Colonic mucosa (tissue), 4 donors: Measurements from ENCODE around the gene TOMM40L. TPM values are rescaled to one million over a fixed set of nuclear protein-coding genes. Genes with fewer than 3 reads are reported as not detected.

ENCODE experiments used
- DNase-seq: peaks from one replicate; pipeline ENCODE4 v3.0.0-alpha.2; 2020
- H3K27ac ChIP-seq: fragments of 200-600 bp; one replicate; pipeline ENCODE4 v1.8.0; 2021
- H3K27me3 ChIP-seq: fragments of 200-600 bp; one replicate; pipeline ENCODE4 v1.8.0; 2021
- H3K36me3 ChIP-seq: fragments of 200-600 bp; one replicate; pipeline ENCODE4 v1.8.0; 2021
- H3K4me1 ChIP-seq: fragments of 200-600 bp; one replicate; pipeline ENCODE4 v1.8.0; 2021; ENCODE audit warnings: mild to moderate bottlenecking
- H3K4me3 ChIP-seq: fragments of 200-600 bp; one replicate; pipeline ENCODE4 v1.8.0; 2021
- H3K9ac ChIP-seq, 2 donors: one replicate each; pipeline ENCODE4 v1.7.0; 2013; ENCODE audit warnings: control low read depth in 2 of 2, low read depth in 2 of 2, low read length in 2 of 2
- H3K9me3 ChIP-seq: fragments of 200-600 bp; one replicate; pipeline ENCODE4 v1.8.0; 2021
- intact Hi-C: fragments of 100-400 bp; cut with DNase I; formaldehyde crosslinking; loops from one replicate; pipeline ENCODE4 v1.14.1; 2022
- total RNA-seq, 2 donors: library from RNA; stranded (reverse); fragmentation: NEBNext Ultra II Directional in 1 of 2; extraction: Animal tissue kit (Norgen Biotek cat#: 25700) in 1 of 2; gene quantifications; one replicate each; pipeline ENCODE4 v1.2.1, GENCODE V29; 2021
- TF ChIP-seq, protein P1 (sequence below): fragments of 200-600 bp; IDR thresholded peaks from one replicate; pipeline ENCODE4 v1.8.0; 2022; ENCODE audit warnings: antibody characterized with exemption, mild to moderate bottlenecking
- donor health status: healthy.
- donor health status: DM: no; HTN: no; CAD: no.
- donor health status: DM: no; HTN: no; CAD: no.

TOMM40L gene
- total RNA-seq, 2 donors from 2014 or later: 16.6 to 23.1 TPM

DNA sequence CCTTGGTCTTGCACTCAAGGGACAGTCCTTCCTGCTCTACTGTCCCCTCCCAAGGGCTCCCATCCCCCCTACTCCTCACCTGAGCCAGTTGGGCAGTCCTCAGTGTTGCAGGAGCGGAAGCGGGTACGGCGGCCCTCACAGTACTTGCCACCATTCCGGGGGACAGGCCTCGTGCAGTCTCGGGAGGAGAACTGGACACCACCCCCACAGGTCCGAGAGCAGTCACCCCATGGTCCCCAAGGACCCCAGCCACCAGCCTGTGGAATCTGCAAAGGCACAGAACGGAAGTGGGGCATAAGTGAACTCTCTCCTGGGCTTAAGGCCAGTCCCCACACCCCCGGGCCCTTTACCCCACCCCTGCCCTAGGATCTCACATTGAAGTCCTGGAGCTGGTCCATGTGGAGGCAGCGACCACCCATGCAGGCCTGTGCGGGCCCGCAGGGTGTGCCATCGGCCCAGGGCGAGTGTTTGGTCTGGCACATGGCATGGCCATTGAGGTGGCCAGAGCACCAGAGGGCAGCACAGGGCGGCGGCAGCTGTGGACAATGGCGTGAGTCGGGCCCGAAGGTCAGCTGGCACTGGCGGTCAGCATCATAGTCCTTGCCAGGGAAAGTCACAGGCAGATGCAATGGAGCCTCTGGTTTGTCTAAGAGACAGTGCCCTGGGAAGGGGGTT is 32.2 kb upstream of the TOMM40L start:
- Histone ChIP-seq H3K27ac (no peak overlapping the region), H3K36me3 (no peaks in the 10 kb centered on the region), H3K9me3 (no peaks in the 10 kb centered on the region), H3K27me3 (no peaks in the 10 kb centered on the region), H3K4me3 (no peak overlapping the region), H3K4me1 (no peaks in the 10 kb centered on the region), H3K9ac (no peak overlapping the region)
- intact Hi-C loops: loop anchor here (10.0 kb wide), 2 partner anchors 111 to 191 kb away; partner anchors contain the start of gene MPZ
- DNase-seq: no peak
- TF ChIP-seq, protein P1, sequence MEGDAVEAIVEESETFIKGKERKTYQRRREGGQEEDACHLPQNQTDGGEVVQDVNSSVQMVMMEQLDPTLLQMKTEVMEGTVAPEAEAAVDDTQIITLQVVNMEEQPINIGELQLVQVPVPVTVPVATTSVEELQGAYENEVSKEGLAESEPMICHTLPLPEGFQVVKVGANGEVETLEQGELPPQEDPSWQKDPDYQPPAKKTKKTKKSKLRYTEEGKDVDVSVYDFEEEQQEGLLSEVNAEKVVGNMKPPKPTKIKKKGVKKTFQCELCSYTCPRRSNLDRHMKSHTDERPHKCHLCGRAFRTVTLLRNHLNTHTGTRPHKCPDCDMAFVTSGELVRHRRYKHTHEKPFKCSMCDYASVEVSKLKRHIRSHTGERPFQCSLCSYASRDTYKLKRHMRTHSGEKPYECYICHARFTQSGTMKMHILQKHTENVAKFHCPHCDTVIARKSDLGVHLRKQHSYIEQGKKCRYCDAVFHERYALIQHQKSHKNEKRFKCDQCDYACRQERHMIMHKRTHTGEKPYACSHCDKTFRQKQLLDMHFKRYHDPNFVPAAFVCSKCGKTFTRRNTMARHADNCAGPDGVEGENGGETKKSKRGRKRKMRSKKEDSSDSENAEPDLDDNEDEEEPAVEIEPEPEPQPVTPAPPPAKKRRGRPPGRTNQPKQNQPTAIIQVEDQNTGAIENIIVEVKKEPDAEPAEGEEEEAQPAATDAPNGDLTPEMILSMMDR: no peak

DNA sequence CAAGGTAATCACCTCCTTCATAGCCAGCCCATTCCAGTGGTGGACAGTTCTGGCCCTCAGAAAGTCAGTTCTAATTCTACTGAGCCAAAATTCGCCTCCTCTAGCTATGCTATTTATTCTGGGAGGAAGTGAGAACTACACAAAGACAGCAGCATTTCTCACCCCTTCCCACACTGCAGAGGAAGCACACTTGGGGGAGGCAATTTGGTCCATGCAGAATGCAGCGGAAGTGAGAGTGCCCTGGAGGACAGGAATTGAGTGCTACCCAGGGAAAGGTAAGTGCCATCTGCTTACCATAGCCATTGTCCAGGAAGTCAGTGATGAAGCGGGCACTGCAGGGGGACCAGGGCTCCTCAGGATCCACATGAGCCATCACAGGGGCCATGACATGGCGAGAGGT is 30.7 kb upstream of the TOMM40L start:
- no peaks in the 10 kb centered on the region for H3K9me3 ChIP-seq
- intact Hi-C loops: loop anchor here (10.0 kb wide), 2 partner anchors 110 to 190 kb away; partner anchors contain the start of gene MPZ
- H3K4me3 ChIP-seq: no peak overlapping the region

DNA sequence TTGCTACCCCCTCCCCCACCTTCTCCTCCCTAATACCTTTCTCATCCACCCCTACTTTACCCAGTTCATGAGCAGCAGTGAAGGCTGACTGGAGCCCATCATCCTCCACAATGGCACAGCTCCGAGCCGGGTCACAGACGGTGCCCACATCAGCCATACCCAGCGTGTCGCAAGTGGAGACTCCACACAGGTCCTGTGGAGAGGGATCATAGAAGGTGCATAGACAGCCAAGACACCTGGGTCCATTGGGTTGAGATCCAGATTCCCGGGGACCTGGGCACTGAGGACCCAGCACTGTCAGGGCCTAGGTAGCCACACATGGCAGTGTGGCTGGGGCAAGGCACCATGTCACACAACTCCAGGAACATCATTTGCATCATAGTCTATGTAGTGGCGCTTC is 29.7 kb upstream of the TOMM40L start:
- H3K27ac ChIP-seq: no peak overlapping the region
- intact Hi-C loops: loop anchor here (10.0 kb wide), 2 partner anchors 109 to 189 kb away; partner anchors contain the start of gene MPZ
- no peaks in the 10 kb centered on the region for H3K27me3 ChIP-seq
- no peak overlapping the region for H3K4me3 ChIP-seq
- H3K36me3 ChIP-seq: no peaks in the 10 kb centered on the region
- peak overlapping the region in 1 of 2 donors; percentile 3 for H3K9ac ChIP-seq
- TF ChIP-seq, protein P1: no peak
- no peaks in the 10 kb centered on the region for H3K4me1 ChIP-seq
- DNase-seq: no peak
- no peaks in the 10 kb centered on the region for H3K9me3 ChIP-seq

More for the DNA sequence above, 30.7 kb upstream of the TOMM40L start:
- no peaks in the 10 kb centered on the region for H3K36me3 ChIP-seq
- H3K4me1 ChIP-seq: no peaks in the 10 kb centered on the region
- no peak for DNase-seq
- no peak overlapping the region for H3K27ac ChIP-seq
- peak overlapping the region in 1 of 2 donors; percentile 31 for H3K9ac ChIP-seq
- H3K27me3 ChIP-seq: no peaks in the 10 kb centered on the region
- TF ChIP-seq, protein P1: no peak

DNA sequence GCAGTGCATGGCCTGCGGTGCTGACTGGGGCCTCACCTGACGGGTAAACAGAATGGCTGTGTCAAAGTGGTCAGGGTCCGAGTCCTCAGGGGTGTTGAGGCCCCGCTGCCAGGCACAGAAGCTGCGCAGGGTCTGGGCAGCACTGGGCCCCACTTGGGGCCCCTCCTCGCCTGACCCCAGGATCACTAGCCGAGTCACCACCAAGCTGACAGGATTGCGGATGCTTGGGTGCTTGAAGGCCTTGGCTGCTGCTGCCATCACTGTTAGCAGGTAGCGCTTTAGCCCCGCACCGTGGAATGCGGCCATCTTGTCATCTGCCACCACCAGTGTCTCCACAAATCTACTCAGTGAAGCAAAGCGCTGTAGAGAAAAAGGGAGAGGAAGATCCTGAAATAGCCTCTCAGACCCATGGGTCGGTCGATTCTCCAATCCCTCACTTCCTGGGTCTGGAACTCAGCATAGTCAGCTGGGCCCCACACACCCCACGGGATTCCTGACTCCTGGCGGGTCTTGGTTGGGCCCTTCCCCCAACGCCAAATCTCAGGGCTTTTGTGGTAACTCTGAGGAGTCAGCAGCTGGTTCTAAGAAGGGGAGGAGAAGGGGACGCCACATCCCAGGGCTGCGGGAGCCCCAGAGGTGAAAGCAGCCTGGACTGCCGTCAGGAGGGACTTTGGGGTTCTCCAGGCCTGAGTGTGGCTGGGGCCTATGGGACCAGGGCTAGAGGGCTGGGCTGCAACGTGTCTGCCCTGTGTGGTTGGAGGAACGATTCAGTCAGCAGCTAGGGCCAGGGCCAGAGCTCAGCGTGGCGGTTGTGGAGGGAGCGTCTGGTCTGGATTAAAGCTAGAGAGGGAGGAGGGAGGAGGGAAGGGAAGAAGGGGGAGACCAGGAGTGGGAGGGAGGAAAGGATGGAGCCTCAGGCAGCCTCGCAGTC is 29.1 kb upstream of the TOMM40L start:
- Histone ChIP-seq H3K4me3 (peak overlapping the region; percentile 24), H3K9me3 (no peaks in the 10 kb centered on the region), H3K4me1 (no peaks in the 10 kb centered on the region), H3K27ac (peak overlapping the region; percentile 23), H3K36me3 (no peaks in the 10 kb centered on the region), H3K27me3 (no peaks in the 10 kb centered on the region), H3K9ac (peak overlapping the region; percentile 37 to 59)
- no peak for DNase-seq
- intact Hi-C loops: loop anchor here (10.0 kb wide), 2 partner anchors 108 to 188 kb away; partner anchors contain the start of gene MPZ
- TF ChIP-seq, protein P1: no peak

DNA sequence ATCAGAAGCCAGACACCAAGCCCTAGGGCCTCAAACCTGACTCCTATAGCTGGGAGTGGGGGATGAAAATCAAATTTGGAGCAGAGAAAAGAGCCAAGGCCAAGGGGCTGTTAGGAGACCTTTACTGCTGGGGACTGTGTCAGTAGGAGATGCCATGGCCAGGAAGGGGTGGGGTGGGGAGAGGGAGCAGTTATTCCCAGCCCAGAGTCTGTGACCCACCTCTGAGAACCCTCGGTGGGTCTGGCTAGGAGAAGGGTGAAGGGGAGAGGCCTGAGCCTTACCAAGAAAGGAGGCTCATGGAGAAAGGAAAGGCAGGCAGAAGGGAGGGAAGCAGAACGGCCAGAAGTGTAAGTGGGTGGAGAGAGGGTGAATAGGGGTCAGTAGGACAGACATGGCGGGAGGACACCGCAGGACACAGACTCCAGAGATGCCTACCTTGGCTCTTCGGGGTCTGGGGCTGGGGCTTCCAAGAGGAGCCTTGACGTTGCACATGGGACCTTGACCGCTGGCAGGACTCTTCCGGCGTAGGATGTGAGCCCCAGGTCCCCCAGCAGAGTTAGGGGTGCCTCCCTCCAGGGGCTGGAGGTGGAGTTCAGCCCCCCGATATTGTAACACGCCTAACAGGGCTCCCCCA is 28.2 kb upstream of the TOMM40L start:
- peak overlapping the region; percentile 40 to 59 for H3K9ac ChIP-seq
- H3K4me3 ChIP-seq: peak overlapping the region; percentile 24
- no peaks in the 10 kb centered on the region for H3K9me3 ChIP-seq
- no peaks in the 10 kb centered on the region for H3K36me3 ChIP-seq
- H3K4me1 ChIP-seq: no peaks in the 10 kb centered on the region
- DNase-seq: no peak
- TF ChIP-seq, protein P1: no peak
- intact Hi-C loops: loop anchor here (10.0 kb wide), 2 partner anchors 107 to 187 kb away; partner anchors contain the start of gene MPZ
- H3K27ac ChIP-seq: peak overlapping the region; percentile 23
- no peaks in the 10 kb centered on the region for H3K27me3 ChIP-seq
